ENCODE data around the gene NFILZ.

NFILZ gene

GRCh38 chr19:8678244-8678807 is 47.9 kb downstream of the NFILZ start:
- in situ Hi-C loops (cut with MboI; ENCODE audit: low sequenced_read_pairs): no loop called here

All from HL-60/S4 treated with phorbol 12-myristate 13-acetate at 8.2 ng/mL for 4 days and 3 days (cell line).